Heart right ventricle (tissue), 16 donors: Measurements from ENCODE around the gene ASB1. TPM values are rescaled to one million over a fixed set of nuclear protein-coding genes. Genes with fewer than 3 reads are reported as not detected.
"Not testable (repeated sequence)": the region's sequence is repeated elsewhere in the genome, so short reads cannot be mapped to it uniquely, and the experiment has no call there.

Source experiments
- ATAC-seq, 8 donors: fragments of 200-7000 bp; cut with Tn5 transposase; one replicate each; pipeline ENCODE4 v1.9.1; 2020; ENCODE audit warnings: mild to moderate bottlenecking in 8 of 8, moderate library complexity in 8 of 8, moderate number of reproducible peaks in 1 of 8
- DNase-seq, 2 donors: peaks; one replicate each; pipeline ENCODE4 v3.0.0-alpha.2; 2020
- H3K27ac ChIP-seq, 10 donors: fragments of 200-600 bp; sonication (generic) in 2 of 10; one replicate each; pipeline versions ENCODE4 v1.5.0 to v1.8.0; 2020 to 2022; ENCODE audit warnings: mild to moderate bottlenecking in 3 of 10
- H3K27me3 ChIP-seq, 7 donors: fragments of 200-600 bp; one replicate each; pipeline ENCODE4 v1.8.0; 2021 to 2022; ENCODE audit warnings: mild to moderate bottlenecking in 2 of 7
- H3K36me3 ChIP-seq, 9 donors: fragments of 200-600 bp; sonication (generic) in 1 of 9; one replicate each; pipeline versions ENCODE4 v1.5.0 to v1.8.0; 2020 to 2022; ENCODE audit warnings: mild to moderate bottlenecking in 2 of 9
- H3K4me1 ChIP-seq, 9 donors: fragments of 200-600 bp; sonication (generic) in 1 of 9; one replicate each; pipeline versions ENCODE4 v1.5.0 to v1.8.0; 2020 to 2022; ENCODE audit warnings: mild to moderate bottlenecking in 4 of 9
- H3K4me3 ChIP-seq, 10 donors: fragments of 200-600 bp; sonication (generic) in 2 of 10; one replicate each; pipeline versions ENCODE4 v1.5.0 to v1.8.0; 2020 to 2022; ENCODE audit warnings: mild to moderate bottlenecking in 7 of 10, moderate library complexity in 2 of 10
- H3K9me3 ChIP-seq, 11 donors: fragments of 200-600 bp in 10 of 11; sonication (generic) in 2 of 11; one replicate each; pipeline versions ENCODE4 v1.5.0 to v1.8.0; 2013 to 2022; ENCODE audit warnings: mild to moderate bottlenecking in 2 of 11, control low read depth in 1 of 11, moderate library complexity in 1 of 11
- WGBS, 2 donors: extraction: QIAGEN DNeasy Blood & Tissue Kit; methylation state at CpG; one replicate each; pipeline ENCODE4 v1.1.7; 2013; ENCODE audit warnings: inconsistent platforms in 1 of 2; 5-methylcytosine and 5-hydroxymethylcytosine counted together
- intact Hi-C, 10 donors: fragments of 100-400 bp; cut with DNase I; formaldehyde crosslinking; loops; one replicate each; pipeline versions ENCODE4 v1.11.1 to v1.14.2; 2022
- polyA plus RNA-seq, 2 donors: library from polyadenylated mRNA; stranded (reverse); fragments of 200-250 nt; gene quantifications; one replicate each; pipeline ENCODE4 v1.2.3, GENCODE V29; 2013
- total RNA-seq, 10 donors: library from RNA; stranded (reverse); fragmentation: NEBNext Ultra II Directional in 3 of 10; extraction: Animal tissue kit (Norgen Biotek cat#: 25700) in 3 of 10; gene quantifications; one replicate each; pipeline versions ENCODE4 v1.2.1 to v1.2.4, GENCODE V29; 2021 to 2023
- TF ChIP-seq, protein P1 (sequence below), 9 donors: fragments of 200-600 bp; sonication (generic) in 2 of 9; IDR thresholded peaks; one replicate each; pipeline versions ENCODE4 v1.5.0 to v1.8.0; 2021 to 2022; ENCODE audit warnings: antibody characterized with exemption in 9 of 9, mild to moderate bottlenecking in 5 of 9, moderate library complexity in 1 of 9
- donor health status: Arrhythmogenic right ventricular cardiomyopathy.
- donor health status: ischemic (EF 13 %, LVEDD 7.1; RV severe dilation, severe dysfunction).
- donor health status: healthy with polysubstance abuse.
- donor health status: DM: no; HTN: yes; CAD: no.
- donor health status: DM: no; HTN: no; CAD: no.
- donor health status: ischemic (EF 25% LVEDD 6.9; RV normal size, moderate dysfunction).
- donor health status: ischemic (EF 25% LVEDD 5.7; RV mildly dilated, moderate dysfunction).
- donor health status: healthy.
- donor health status: DM: yes; HTN: yes; CAD: no.
- donor health status: Ischemic cardiomyopathy.
- donor health status: ischemic (EF 35%, LVEDD 5.7; RV mildly dilated, moderate dysfunction).
- donor health status: nonischemic (EF 11% LVEDD 7.7; RV severe dilation, severe dysfunction).
- donor health status: DM: yes; HTN: yes; CAD: no.
- donor health status: PGD.
- donor health status: ischemic (EF 29% LVEDD 5.4; RV normal size, mild dysfunction).
- donor health status: nonischemic (EF 23%, LVEDD 6.1; RV moderate dilation, normal function).

Gene ASB1
- total and polyA plus RNA-seq, 12 donors: 31.4 to 61.5 (median 49.5) TPM

DNA sequence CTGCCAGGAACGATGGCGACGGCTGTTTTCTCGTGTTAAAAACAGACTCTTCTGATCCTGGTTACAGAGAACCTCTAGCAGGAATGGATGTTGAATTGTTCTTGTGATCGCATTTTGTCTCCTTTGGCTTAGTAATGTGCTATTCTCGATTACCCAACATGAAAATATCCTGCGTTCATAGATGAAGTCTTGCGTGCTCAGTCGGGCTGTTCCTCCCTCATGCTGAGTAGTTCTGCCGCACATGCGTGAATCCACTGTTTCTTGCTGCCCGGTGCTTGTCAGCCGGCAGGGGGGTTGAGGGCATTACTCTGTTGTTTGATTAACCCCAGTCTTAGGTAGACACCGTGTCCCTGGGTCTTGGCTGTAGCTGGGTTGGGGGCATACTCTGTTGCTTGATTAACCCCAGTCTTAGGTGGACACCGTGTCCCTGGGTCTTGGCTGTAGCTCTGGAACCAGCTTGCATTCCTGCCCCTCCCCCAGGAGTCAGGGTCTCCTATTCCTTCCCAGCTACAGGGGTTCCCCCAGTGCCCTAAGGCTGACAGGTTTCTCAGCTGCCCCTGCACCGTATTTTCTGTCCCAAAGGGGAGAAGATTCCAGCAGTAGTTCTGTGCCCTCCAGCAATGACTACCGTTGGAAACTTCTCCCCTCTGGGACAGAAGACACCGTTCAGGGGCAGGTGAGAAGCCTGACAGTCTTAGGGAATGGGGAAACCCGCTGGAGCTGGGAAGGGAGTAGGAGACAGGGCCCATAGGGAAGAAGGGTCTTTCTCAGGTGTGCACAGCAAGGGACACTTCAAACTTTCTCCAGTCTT, 22.1 kb upstream of the ASB1 start:
- Histone ChIP-seq H3K27ac (no peak overlapping the region), H3K36me3 (peaks cover 0 to 42% (median 2%) of the 10 kb centered on the region in 9 donors), H3K4me3 (no peak overlapping the region), H3K4me1 (peaks cover 0 to 9% (median 0%) of the 10 kb centered on the region in 9 donors), H3K27me3 (no peaks in the 10 kb centered on the region), H3K9me3 (no peaks in the 10 kb centered on the region)
- intact Hi-C loops: no loop called here
- WGBS, 2 donors: 90 to 93% methylated on average over 19 of the region's 19 CpGs
- ATAC-seq (peak in 1 of 8 donors; percentile 16), DNase-seq (no peak)
- TF ChIP-seq, protein P1, sequence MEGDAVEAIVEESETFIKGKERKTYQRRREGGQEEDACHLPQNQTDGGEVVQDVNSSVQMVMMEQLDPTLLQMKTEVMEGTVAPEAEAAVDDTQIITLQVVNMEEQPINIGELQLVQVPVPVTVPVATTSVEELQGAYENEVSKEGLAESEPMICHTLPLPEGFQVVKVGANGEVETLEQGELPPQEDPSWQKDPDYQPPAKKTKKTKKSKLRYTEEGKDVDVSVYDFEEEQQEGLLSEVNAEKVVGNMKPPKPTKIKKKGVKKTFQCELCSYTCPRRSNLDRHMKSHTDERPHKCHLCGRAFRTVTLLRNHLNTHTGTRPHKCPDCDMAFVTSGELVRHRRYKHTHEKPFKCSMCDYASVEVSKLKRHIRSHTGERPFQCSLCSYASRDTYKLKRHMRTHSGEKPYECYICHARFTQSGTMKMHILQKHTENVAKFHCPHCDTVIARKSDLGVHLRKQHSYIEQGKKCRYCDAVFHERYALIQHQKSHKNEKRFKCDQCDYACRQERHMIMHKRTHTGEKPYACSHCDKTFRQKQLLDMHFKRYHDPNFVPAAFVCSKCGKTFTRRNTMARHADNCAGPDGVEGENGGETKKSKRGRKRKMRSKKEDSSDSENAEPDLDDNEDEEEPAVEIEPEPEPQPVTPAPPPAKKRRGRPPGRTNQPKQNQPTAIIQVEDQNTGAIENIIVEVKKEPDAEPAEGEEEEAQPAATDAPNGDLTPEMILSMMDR (IDR thresholded peaks at IDR 0.05): no peak

GRCh38 chr2:238405217-238405555, 21.5 kb upstream of the ASB1 start:
- DNase-seq, H3K4me1 ChIP-seq, H3K9me3 ChIP-seq, ATAC-seq, intact Hi-C loops, H3K4me3 ChIP-seq, H3K27me3 ChIP-seq, H3K27ac ChIP-seq: not testable (repeated sequence)
- WGBS, 2 donors: 93 to 94% methylated on average over 4 of the region's 4 CpGs
- H3K36me3 ChIP-seq: peaks cover 0 to 36% (median 0%) of the 10 kb centered on the region in 9 donors

- peaks cover 0 to 24% (median 0%) of the 10 kb centered on the region in 9 donors for H3K36me3 ChIP-seq
- H3K4me1 ChIP-seq: peaks cover 0 to 9% (median 0%) of the 10 kb centered on the region in 9 donors
- DNase-seq (no peak), ATAC-seq (no peak)
- H3K27me3 ChIP-seq: peaks cover 0 to 4% (median 0%) of the 10 kb centered on the region in 7 donors
- WGBS, 2 donors: 87 to 89% methylated on average over 20 of the region's 20 CpGs
- H3K9me3 ChIP-seq: no peaks in the 10 kb centered on the region
- no peak overlapping the region for H3K4me3 ChIP-seq
- H3K27ac ChIP-seq: peak overlapping the region in 1 of 10 donors; percentile 26
- intact Hi-C loops: no loop called here
- TF ChIP-seq, protein P1 (IDR thresholded peaks at IDR 0.05): no peak
Measured at GRCh38 chr2:238406221-238406997, 20.3 kb upstream of the ASB1 start.

DNA sequence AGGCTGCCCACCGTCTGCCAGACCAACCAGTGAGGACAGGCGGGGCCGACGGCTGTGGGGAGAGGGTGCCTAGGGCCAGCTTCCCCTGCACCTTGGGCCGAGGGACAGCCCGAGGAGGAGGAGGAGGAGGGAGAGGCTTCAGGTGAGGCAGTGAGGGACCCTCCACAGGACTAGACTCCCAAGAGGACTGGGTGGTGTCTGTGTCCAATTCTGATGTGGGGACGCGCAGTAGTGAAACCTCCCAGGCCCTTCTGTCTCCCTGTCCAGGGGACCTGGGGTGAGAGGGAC, 19.8 kb upstream of the ASB1 start:
- Histone ChIP-seq H3K4me3 (no peak overlapping the region), H3K27ac (no peak overlapping the region), H3K27me3 (peaks cover 0 to 4% (median 0%) of the 10 kb centered on the region in 7 donors), H3K36me3 (peaks cover 0 to 18% (median 0%) of the 10 kb centered on the region in 9 donors), H3K9me3 (no peaks in the 10 kb centered on the region), H3K4me1 (peaks cover 0 to 9% (median 0%) of the 10 kb centered on the region in 9 donors)
- no peak for DNase-seq
- ATAC-seq: no peak
- 84 to 85% methylated on average over 8 of the region's 8 CpGs for WGBS, 2 donors
- intact Hi-C loops: no loop called here
- TF ChIP-seq, protein P1 (IDR thresholded peaks at IDR 0.05): no peak
